ENCODE results near the gene UBASH3A. TPM values are rescaled to one million over a fixed set of nuclear protein-coding genes. Genes with fewer than 3 reads are reported as not detected.
A peak's percentile ranks its signal among the peaks of the same experiment; 100 is the strongest.

The UBASH3A gene
- total RNA-seq, 1 donor from 2014 or later, result not detected

- Histone ChIP-seq H3K4me1 (no peaks in the 10 kb centered on the region), H3K27me3 (ENCODE audit: low read depth) (peaks cover 67% of the 10 kb centered on the region), H3K4me3 (no peak overlapping the region), H3K9me3 (replicated peaks) (peaks cover 19% of the 10 kb centered on the region), H3K36me3 (no peaks in the 10 kb centered on the region), H3K27ac (replicated peaks) (no peak overlapping the region)
- no peak for DNase-seq
- intact Hi-C loops (cut with micrococcal nuclease), result no loop called here
- no peak for TF ChIP-seq CTCF (IDR thresholded peaks at IDR 0.05; ENCODE audit: borderline replicate concordance)
Observed at GRCh38 chr21:42378418-42378817, 25.3 kb upstream of the UBASH3A start.

GRCh38 chr21:42379426-42380215 lies 24.1 kb upstream of the UBASH3A start:
- no peak for DNase-seq
- Histone ChIP-seq H3K4me1 (no peaks in the 10 kb centered on the region), H3K27ac (replicated peaks) (no peak overlapping the region), H3K4me3 (no peak overlapping the region), H3K9me3 (replicated peaks) (peaks cover 19% of the 10 kb centered on the region), H3K27me3 (ENCODE audit: low read depth) (peaks cover 64% of the 10 kb centered on the region), H3K36me3 (no peaks in the 10 kb centered on the region)
- intact Hi-C loops (cut with micrococcal nuclease), result no loop called here
- no peak for TF ChIP-seq CTCF (IDR thresholded peaks at IDR 0.05; ENCODE audit: borderline replicate concordance)

- TF ChIP-seq CTCF (IDR thresholded peaks at IDR 0.05; ENCODE audit: borderline replicate concordance), result peak; percentile 51
- H3K36me3 ChIP-seq, result no peaks in the 10 kb centered on the region
- intact Hi-C loops (cut with micrococcal nuclease), result no loop called here
- H3K4me1 ChIP-seq, result no peaks in the 10 kb centered on the region
- peaks cover 45% of the 10 kb centered on the region for H3K27me3 ChIP-seq (ENCODE audit: low read depth)
- peaks cover 19% of the 10 kb centered on the region for H3K9me3 ChIP-seq (replicated peaks)
- H3K27ac ChIP-seq (replicated peaks), result no peak overlapping the region
- DNase-seq, result no peak
- H3K4me3 ChIP-seq, result no peak overlapping the region
Observed at GRCh38 chr21:42381347-42381984, 22.2 kb upstream of the UBASH3A start.

- Histone ChIP-seq H3K27me3 (ENCODE audit: low read depth) (peaks cover 31% of the 10 kb centered on the region), H3K4me3 (no peak overlapping the region), H3K36me3 (no peaks in the 10 kb centered on the region), H3K9me3 (replicated peaks) (peaks cover 19% of the 10 kb centered on the region), H3K4me1 (no peaks in the 10 kb centered on the region), H3K27ac (replicated peaks) (no peak overlapping the region)
- no peak for DNase-seq
- intact Hi-C loops (cut with micrococcal nuclease), result no loop called here
- no peak for TF ChIP-seq CTCF (IDR thresholded peaks at IDR 0.05; ENCODE audit: borderline replicate concordance)
Observed at GRCh38 chr21:42382915-42383314, 20.8 kb upstream of the UBASH3A start.

GRCh38 chr21:42383331-42383730 lies 20.4 kb upstream of the UBASH3A start:
- no peak for DNase-seq
- peaks cover 26% of the 10 kb centered on the region for H3K27me3 ChIP-seq (ENCODE audit: low read depth)
- peaks cover 19% of the 10 kb centered on the region for H3K9me3 ChIP-seq (replicated peaks)
- H3K27ac ChIP-seq (replicated peaks), result no peak overlapping the region
- intact Hi-C loops (cut with micrococcal nuclease), result no loop called here
- no peaks in the 10 kb centered on the region for H3K36me3 ChIP-seq
- no peak for TF ChIP-seq CTCF (IDR thresholded peaks at IDR 0.05; ENCODE audit: borderline replicate concordance)
- H3K4me3 ChIP-seq, result no peak overlapping the region
- no peaks in the 10 kb centered on the region for H3K4me1 ChIP-seq

Measured in left ventricle myocardium inferior (tissue), 1 donor.